Retinal pigment epithelial cell (primary cell): ENCODE data around the gene DCUN1D2.

ENCODE experiments used
- DNase-seq: peaks from one replicate; pipeline ENCODE4 v3.0.0-alpha.2; 2010; ENCODE audit warnings: low read depth
- H3K4me3 ChIP-seq: 2 replicates; pipeline ENCODE4 v1.5.1; 2011; ENCODE audit warnings: mild to moderate bottlenecking, low read length, control low read depth, moderate library complexity
- CTCF ChIP-seq: conservative IDR thresholded peaks from 2 replicates; pipeline ENCODE4 v1.5.1; 2011; ENCODE audit warnings: low read depth, low read length, control low read depth, inconsistent platforms

DCUN1D2 gene

GRCh38 chr13:113498905-113499304 lies 8.4 kb upstream of the DCUN1D2 start:
- no peak overlapping the region for H3K4me3 ChIP-seq
- DNase-seq: no peak
- TF ChIP-seq CTCF: no peak

- TF ChIP-seq CTCF: no peak
- no peak for DNase-seq
- H3K4me3 ChIP-seq: no peak overlapping the region
These were observed 6.7 kb upstream of the DCUN1D2 start for GRCh38 chr13:113497217-113497616.

- peak overlapping the region; percentile 26 for H3K4me3 ChIP-seq
- TF ChIP-seq CTCF: no peak
- DNase-seq: no peak
These were observed 5.1 kb upstream of the DCUN1D2 start for GRCh38 chr13:113495494-113496210.

- TF ChIP-seq CTCF: no peak
- peak; percentile 85 for DNase-seq
- no peak overlapping the region for H3K4me3 ChIP-seq
These were observed 2.9 kb upstream of the DCUN1D2 start for GRCh38 chr13:113493315-113493951.

GRCh38 chr13:113491982-113492381 lies 1.5 kb upstream of the DCUN1D2 start:
- H3K4me3 ChIP-seq: peak overlapping the region; percentile 81
- no peak for DNase-seq
- no peak for TF ChIP-seq CTCF

- TF ChIP-seq CTCF: no peak
- H3K4me3 ChIP-seq: peak overlapping the region; percentile 81
- no peak for DNase-seq
These were observed 940 bp upstream of the DCUN1D2 start for GRCh38 chr13:113491418-113491883.
